HG03342 (cell line): ENCODE results near the gene DDX6.
"Not testable (repeated sequence)": the region's sequence is repeated elsewhere in the genome, so short reads cannot be mapped to it uniquely, and the experiment has no call there.

ENCODE experiments used
- ATAC-seq: cut with Tn5 transposase; IDR thresholded peaks from one replicate; pipeline ENCODE4 v1.9.1; 2021; ENCODE audit warnings: mild to moderate bottlenecking, moderate library complexity; ENCODE audit not compliant: unreplicated experiment

The DDX6 gene, protein sequence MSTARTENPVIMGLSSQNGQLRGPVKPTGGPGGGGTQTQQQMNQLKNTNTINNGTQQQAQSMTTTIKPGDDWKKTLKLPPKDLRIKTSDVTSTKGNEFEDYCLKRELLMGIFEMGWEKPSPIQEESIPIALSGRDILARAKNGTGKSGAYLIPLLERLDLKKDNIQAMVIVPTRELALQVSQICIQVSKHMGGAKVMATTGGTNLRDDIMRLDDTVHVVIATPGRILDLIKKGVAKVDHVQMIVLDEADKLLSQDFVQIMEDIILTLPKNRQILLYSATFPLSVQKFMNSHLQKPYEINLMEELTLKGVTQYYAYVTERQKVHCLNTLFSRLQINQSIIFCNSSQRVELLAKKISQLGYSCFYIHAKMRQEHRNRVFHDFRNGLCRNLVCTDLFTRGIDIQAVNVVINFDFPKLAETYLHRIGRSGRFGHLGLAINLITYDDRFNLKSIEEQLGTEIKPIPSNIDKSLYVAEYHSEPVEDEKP

GRCh38 chr11:118791111-118791960 lies at the start of gene DDX6:
Gene DDX6, minus strand, starts transcription at chr11:118791164. Its CDS starts 4,913 bp downstream, at chr11:118786251.
- ATAC-seq = peak; percentile 46

- peak; percentile 61 for ATAC-seq
Observed at GRCh38 chr11:118838905-118839553, 48.1 kb upstream of the DDX6 start.

GRCh38 chr11:118837868-118838267 lies 46.9 kb upstream of the DDX6 start:
- no peak for ATAC-seq

DNA sequence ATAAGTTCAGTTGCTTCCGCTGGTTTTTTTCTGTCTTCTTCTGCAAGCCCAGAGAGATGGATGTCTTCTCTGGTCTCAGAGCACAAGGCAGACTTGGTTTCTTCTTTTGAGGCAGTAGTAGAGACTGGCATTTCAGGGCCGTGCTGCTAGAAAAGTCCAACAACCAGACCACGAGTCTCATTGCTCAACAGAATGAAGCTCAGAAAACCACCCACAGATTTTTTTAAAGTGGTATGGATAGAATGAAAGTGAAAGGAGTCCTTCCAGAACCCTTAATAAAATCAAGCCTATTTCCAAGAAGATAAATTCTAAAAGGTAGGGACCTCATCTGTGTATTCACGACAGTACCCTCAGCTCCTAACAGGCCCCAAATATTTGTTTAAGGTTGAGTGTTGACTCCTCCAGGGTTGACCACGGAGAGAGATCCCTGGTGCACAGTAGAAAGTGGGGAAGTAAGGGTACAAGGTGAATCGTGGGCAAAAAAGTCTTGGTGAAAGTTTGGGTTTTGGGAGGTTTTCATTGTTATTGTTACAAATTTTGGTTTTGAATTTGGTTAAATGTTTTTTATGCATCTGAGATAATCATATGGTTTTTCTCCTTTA lies 43.6 kb upstream of the DDX6 start:
- no peak for ATAC-seq

DNA sequence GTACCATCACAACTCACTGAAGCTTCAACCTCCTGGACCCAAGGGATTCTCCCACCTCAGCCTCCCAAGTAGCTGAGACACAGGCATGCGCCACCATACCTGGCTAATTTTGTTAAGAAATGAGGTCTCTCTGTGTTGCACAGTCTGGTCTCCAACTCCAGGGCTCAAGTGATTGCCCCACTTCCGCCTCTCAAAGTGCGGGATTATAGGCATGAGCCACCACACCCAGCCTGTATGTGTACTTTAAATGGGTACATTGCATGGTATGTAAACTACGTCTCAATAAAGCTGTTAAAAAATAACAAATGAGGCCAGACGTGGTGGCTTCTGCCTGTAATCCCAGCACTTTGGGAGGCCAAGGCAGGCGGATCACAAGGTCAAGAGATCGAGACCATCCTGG lies 36.2 kb upstream of the DDX6 start:
- ATAC-seq = no peak

DNA sequence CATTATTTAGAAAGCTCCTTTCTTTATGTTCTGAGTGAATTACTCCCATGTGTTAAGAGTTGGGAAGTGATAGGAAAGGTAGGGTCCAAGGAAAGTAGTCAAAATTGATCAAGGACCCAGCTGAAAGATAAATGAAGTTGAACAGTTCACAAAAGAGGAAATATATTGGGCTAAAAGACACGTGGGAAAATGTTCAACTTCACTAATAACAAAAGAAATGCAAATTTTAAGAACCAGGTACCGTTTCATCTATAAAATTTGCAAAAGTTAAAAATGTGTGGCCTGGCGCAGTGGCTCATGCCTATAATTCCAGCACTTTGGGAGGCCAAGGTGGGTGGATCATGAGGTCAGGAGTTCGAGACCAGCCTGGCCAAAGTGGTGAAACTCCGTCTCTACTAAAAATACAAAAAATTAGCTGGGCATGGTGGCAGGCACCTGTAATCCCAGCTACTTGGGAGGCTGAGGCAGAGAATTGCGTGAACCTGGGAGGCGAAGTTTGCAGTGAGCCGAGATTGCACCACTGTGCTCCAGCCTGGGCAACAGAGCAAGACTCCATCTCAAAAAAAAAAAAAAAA lies 32.1 kb upstream of the DDX6 start:
- ATAC-seq = not testable (repeated sequence)

DNA sequence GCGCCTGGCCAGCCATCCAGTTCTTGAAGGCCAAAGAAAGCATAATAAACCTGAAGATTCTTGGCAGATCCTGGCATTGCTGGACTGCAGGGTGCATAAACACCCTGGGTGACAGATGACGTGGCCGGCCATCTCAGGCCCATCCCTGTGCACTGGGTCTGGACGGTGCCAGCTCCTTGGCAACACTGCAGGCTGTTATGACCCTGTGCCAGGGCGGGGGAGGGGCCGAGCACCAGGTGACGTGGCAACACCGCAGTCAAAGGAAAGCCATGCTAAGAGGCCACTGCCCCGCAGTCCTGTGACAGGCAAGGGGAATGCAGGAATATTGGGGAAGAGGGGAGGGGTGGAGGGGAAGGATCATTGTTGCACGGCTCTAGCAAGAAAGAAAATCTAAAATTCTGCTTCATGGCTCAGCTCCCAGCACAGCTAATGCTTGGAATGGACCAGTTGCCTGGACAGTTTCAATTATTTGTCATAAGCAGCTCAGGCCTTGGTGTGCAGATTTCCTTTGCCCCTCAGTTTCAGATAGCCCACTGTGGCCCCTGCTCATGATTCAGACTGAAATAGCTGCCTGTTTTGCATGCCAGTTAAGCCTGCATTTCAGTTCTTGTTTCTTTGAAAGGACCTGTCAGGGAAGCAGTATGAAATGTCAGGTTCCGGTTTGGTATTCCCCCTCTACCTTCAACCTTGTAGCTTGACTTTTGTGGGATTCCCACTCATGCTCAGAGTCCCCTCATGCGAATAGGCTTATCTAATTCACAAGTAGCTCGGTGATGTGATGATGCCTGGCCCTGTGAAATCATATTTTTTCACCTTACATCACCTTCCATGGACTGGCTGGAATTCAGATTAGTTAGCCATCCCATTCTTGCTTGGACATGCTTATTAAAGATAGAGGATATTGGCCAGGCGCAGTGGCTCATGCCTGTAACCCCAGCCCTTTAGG lies 29.7 kb upstream of the DDX6 start:
- ATAC-seq = peak; percentile 90

GRCh38 chr11:118820025-118820379 lies 29.0 kb upstream of the DDX6 start:
- ATAC-seq = not testable (repeated sequence)

DNA sequence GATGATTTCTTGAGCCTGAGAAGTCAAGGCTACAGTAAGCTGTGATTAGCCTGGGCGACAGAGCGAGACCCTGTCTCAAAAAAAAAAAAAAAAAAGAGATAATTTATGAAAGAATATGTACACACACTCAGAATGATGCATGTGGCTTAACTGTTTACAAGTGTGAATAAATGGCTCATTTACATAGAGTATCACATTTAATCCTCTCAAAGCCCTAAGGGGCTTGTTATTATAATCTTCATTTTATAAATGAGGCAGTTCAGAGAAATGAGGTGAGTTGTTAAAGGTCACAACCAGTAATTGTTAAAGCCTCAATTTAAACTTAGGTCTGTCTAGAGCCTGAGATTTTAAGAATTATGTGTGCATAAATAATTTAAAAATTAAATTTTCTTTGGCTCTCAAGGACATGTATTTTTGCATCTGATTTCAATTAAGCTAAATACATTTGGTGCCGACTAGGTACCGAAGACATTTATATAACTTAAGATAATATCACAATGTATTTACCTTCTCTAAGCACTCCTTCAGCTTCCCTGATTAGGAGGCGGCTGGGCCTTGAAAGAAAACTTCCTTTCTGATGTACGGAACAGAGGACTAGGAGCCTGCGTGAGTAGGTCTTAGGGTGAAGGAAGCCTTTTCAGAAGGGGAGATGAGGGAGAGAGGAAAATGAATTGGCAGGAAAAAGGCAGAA lies 28.5 kb upstream of the DDX6 start:
- no peak for ATAC-seq

DNA sequence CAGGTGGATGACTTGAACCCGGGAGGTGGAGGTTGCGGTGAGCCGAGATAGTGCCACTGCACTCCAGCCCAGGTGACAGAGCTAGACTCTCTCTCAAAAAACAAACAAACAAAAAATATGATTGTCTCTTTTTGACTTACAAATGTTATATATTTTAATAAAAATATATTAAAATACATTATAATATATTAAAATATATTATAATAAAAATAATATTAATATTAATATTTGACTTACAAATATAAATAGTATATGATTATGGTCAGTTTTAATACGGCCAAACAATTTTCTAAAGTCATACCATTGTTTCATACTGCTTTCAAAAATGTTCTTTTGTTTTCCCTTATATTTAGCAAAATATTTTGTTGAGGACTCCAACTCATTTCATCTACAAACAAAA lies 27.2 kb upstream of the DDX6 start:
- ATAC-seq = no peak

DNA sequence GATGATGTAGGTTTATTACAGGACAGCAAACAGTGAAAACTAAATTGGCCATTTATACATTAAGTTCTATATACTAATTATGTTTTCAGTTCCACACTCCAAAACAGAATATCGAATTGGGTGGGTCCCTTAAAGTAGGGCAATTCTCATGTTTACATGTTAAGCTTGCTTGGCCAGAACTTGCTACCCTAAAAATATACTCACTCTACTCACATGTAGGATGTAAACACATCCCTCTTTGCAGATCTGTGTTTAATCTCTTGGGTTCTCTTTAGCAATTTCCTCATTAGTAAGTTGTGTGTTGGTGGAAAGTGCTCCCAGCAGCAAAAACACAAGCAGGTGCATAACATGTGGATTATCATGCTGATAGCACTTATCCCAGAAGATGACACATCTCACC lies 22.6 kb upstream of the DDX6 start:
- ATAC-seq = no peak

- ATAC-seq = no peak
Observed at GRCh38 chr11:118812485-118812884, 21.5 kb upstream of the DDX6 start.

DNA sequence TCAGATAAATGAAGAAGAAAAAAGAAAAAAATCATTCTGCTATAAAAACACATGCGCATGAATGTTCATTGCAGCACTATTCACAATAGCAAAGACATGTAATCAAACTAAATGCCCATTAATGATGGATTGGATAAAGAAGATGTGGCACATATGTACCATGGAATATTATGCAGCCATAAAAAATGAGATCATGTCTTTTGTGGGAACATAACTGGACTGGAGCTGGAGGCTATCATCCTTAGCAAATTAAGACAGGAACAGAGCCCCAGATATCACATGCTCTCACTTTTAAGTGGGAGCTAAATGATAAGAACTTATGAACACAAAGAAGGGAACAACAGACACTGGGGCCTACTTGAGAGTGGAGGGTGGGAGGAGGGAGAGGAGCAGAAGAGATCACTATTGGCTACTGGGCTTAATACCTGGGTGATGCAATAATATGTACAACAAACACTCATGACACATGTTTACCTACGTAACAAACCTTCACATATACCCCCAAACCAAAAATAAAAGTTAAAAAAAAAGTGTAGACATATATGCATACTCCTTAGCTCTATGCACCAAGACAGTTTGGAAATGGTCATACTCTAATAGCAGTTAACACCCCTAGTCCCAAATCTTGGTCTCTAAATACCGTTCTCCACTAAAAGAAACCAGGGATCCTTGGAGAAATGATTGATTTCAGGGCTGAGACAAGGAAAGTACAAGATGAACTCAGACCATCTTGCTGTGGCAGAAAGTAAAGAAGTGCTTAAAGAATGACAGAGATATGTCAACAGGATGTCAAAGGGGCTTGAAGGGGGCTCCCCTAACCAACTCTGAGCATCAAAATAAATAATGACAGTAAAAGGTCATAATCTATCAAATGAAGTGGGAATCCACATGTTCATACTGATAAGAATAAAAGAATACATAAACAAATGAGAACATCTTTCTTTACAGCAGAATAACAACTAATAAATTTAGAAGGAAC lies 17.1 kb upstream of the DDX6 start:
- ATAC-seq = no peak

- no peak for ATAC-seq
Observed at GRCh38 chr11:118806400-118806799, 15.4 kb upstream of the DDX6 start.

DNA sequence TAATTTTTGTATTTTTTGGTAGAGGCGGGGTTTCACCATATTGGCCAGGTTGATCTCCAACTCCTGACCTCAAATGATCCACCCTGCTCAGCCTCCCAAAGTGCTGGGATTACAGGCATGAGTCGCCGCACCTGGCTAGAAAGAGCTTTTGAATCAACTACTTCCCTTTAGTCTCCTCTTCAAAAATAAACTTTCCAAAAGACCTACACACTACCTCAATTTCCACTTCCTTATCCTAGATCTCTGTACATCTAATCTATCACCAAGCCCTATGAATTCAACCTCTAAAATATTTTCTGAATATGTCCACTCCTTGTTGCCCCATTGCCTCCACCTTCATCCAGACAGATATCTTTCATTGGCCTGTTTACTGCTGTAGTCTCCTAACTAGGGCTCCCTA lies 13.1 kb upstream of the DDX6 start:
- no peak for ATAC-seq

DNA sequence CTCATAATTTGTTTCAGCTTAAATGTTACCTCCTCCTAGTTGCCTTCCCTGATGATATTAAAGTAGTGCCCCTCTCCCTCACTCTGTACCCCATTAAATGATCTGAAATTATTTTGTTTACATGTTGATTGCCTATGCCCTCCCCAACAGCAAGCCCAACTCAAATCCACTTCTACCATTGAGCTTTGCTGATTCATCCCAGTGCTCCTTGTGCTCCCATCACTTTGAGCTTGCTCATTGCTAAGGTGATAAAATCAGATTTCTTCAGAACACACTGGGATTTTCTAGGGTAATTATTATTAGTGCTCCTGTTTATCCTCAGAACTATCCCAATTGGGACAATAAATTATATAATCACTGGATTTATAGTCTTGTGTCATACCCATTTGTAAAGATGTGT lies 8.4 kb upstream of the DDX6 start:
- no peak for ATAC-seq

GRCh38 chr11:118797510-118797909 lies 6.5 kb upstream of the DDX6 start:
- ATAC-seq = no peak
